GM12878 (cell line): ENCODE data around the gene CAVIN2. TPM values are rescaled to one million over a fixed set of nuclear protein-coding genes. Genes with fewer than 3 reads are reported as not detected.

Experiments used
- ATAC-seq: fragments of 200-7000 bp; cut with Tn5 transposase; 3 replicates; pipeline ENCODE4 v1.9.1; 2020; ENCODE audit warnings: mild to moderate bottlenecking, moderate library complexity
- BruUV-seq: library from RNA; stranded (reverse); fragments of 400-500 nt; replicated peaks from 2 replicates; lab custom pipeline; 2021; lab: Mats Ljungman, UMichigan
- CTCF ChIA-PET: fragments of 300-600 bp; sonication (Branson Sonifier 250); formaldehyde crosslinking; extraction: SDS; loops from one replicate; lab custom pipeline; 2021; ENCODE audit warnings: inconsistent platforms; lab: Yijun Ruan, JAX
- POLR2A ChIA-PET: fragments of 350-600 bp; formaldehyde crosslinking; extraction: SDS; loops from one replicate; lab custom pipeline; 2021; ENCODE audit warnings: inconsistent platforms; lab: Charles Lee
- RAD21 ChIA-PET: fragments of 300-600 bp; sonication (Branson Sonifier 250); formaldehyde crosslinking; loops from one replicate; lab custom pipeline; 2023; ENCODE audit warnings: antibody characterized with exemption; ENCODE audit not compliant: unreplicated experiment; lab: Charles Lee
- SMC1A ChIA-PET: fragments of 300-600 bp; sonication (Branson Sonifier 250); formaldehyde crosslinking; loops from one replicate; lab custom pipeline; 2023; ENCODE audit not compliant: unreplicated experiment, uncharacterized antibody; lab: Charles Lee
- DNase-seq: peaks from one replicate; pipeline ENCODE4 v3.0.0-alpha.2; 2011; ENCODE audit warnings: low read depth, low spot score
- FAIRE-seq: peaks from 3 replicates; lab custom pipeline; 2011; peaks lifted over from hg19 to GRCh38; lab: Jason Lieb, UNC
- H2AFZ ChIP-seq: 2 replicates; pipeline ENCODE4 v1.6.0; 2011; ENCODE audit warnings: low read depth, low read length, control low read depth; ENCODE audit not compliant: control insufficient read depth
- H3K27ac ChIP-seq: 2 replicates; pipeline ENCODE4 v1.5.1; 2011; ENCODE audit warnings: control low read depth; ENCODE audit not compliant: control insufficient read depth, insufficient read depth
- H3K27me3 ChIP-seq, 2 experiments: replicated peaks in 1 of 2; 2 replicates each; pipeline versions ENCODE4 v1.6.0 to v1.6.1; 2011; ENCODE audit warnings: low read length in 1 of 2; ENCODE audit not compliant: control insufficient read depth in 2 of 2, insufficient read depth in 2 of 2
- H3K36me3 ChIP-seq, 2 experiments: 2 replicates each; pipeline ENCODE4 v1.5.1; 2011; ENCODE audit warnings: low read length in 1 of 2; ENCODE audit not compliant: control insufficient read depth in 2 of 2, insufficient read depth in 2 of 2
- H3K4me1 ChIP-seq: 2 replicates; pipeline ENCODE4 v1.6.1; 2011; ENCODE audit warnings: mild to moderate bottlenecking, low read length, moderate library complexity, mixed read lengths; ENCODE audit not compliant: control insufficient read depth, insufficient read depth
- H3K4me2 ChIP-seq: 2 replicates; pipeline ENCODE4 v1.6.0; 2011; ENCODE audit warnings: control low read depth; ENCODE audit not compliant: control insufficient read depth, insufficient read depth
- H3K4me3 ChIP-seq: fragments of 200-600 bp; sonication (generic); 2 replicates; pipeline ENCODE4 v1.5.1; 2016
- H3K79me2 ChIP-seq: 2 replicates; pipeline ENCODE4 v1.6.0; 2011; ENCODE audit warnings: low read length; ENCODE audit not compliant: control insufficient read depth, insufficient read depth
- H3K9ac ChIP-seq: 2 replicates; pipeline ENCODE4 v1.8.0; 2011; ENCODE audit warnings: low read length, control low read depth, mixed read lengths; ENCODE audit not compliant: control insufficient read depth, insufficient read depth
- H3K9me3 ChIP-seq: replicated peaks from 3 replicates; pipeline ENCODE4 v1.5.1; 2011; ENCODE audit warnings: mild to moderate bottlenecking, low read length; ENCODE audit not compliant: control insufficient read depth, insufficient read depth
- H4K20me1 ChIP-seq: 2 replicates; pipeline ENCODE4 v1.6.0; 2011; ENCODE audit not compliant: control insufficient read depth, insufficient read depth
- ATF7 ChIP-seq: fragments of 450-650 bp; IDR thresholded peaks from 2 replicates; pipeline ENCODE4 v1.6.1; 2016; ENCODE audit warnings: low read depth, mild to moderate bottlenecking
- CBX3 ChIP-seq: fragments of 200-600 bp; sonication (generic); IDR thresholded peaks from 2 replicates; pipeline ENCODE4 v1.6.1; 2016; ENCODE audit warnings: low read depth, borderline replicate concordance
- CBX5 ChIP-seq: sonication (generic); IDR thresholded peaks from 2 replicates; pipeline ENCODE4 v1.6.1; 2016; ENCODE audit warnings: low read depth, moderate library complexity, mild to moderate bottlenecking, inconsistent platforms
- CHD1 ChIP-seq: IDR thresholded peaks from 2 replicates; pipeline ENCODE4 v1.6.1; 2012; ENCODE audit warnings: low read depth, low read length, improper control_type of control experiment
- DPF2 ChIP-seq: fragments of 450-650 bp; IDR thresholded peaks from 2 replicates; pipeline ENCODE4 v1.6.1; 2017; ENCODE audit warnings: mild to moderate bottlenecking
- FOXM1 ChIP-seq: IDR thresholded peaks from 2 replicates; pipeline ENCODE4 v1.6.1; 2012; ENCODE audit warnings: low read depth, mild to moderate bottlenecking, inconsistent platforms, low read length, moderate library complexity
- IRF5 ChIP-seq: fragments of 450-650 bp; IDR thresholded peaks from 2 replicates; pipeline ENCODE4 v1.6.1; 2017; ENCODE audit warnings: borderline replicate concordance
- NFXL1 ChIP-seq: fragments of 450-650 bp; IDR thresholded peaks from 2 replicates; pipeline ENCODE4 v1.6.1; 2017; ENCODE audit warnings: antibody characterized with exemption, mild to moderate bottlenecking, borderline replicate concordance
- NR2C2 ChIP-seq: IDR thresholded peaks from 2 replicates; pipeline ENCODE4 v1.6.1; 2011; ENCODE audit warnings: borderline replicate concordance, low read depth; ENCODE audit not compliant: control insufficient read depth, insufficient read length
- PKNOX1 ChIP-seq: fragments of 450-650 bp; IDR thresholded peaks from 2 replicates; pipeline ENCODE4 v1.6.1; 2016; ENCODE audit warnings: mild to moderate bottlenecking
- POLR2AphosphoS2 ChIP-seq: IDR thresholded peaks from 2 replicates; pipeline ENCODE4 v1.6.1; 2011; ENCODE audit warnings: low read depth, mild to moderate bottlenecking, low read length, improper control_type of control experiment, moderate library complexity
- SMC3 ChIP-seq: IDR thresholded peaks from 2 replicates; pipeline ENCODE4 v1.6.1; 2011; ENCODE audit warnings: low read length, improper control_type of control experiment, borderline replicate concordance
- SREBF1 ChIP-seq: IDR thresholded peaks from 2 replicates; pipeline ENCODE4 v1.6.1; 2012; ENCODE audit warnings: mild to moderate bottlenecking, low read length
- SRF ChIP-seq, 2 experiments: IDR thresholded peaks; 2 replicates each; pipeline ENCODE4 v1.6.1; 2011; ENCODE audit warnings: low read depth in 2 of 2, low read length in 2 of 2, mild to moderate bottlenecking in 1 of 2, moderate library complexity in 1 of 2
- TAF1 ChIP-seq: IDR thresholded peaks from 2 replicates; pipeline ENCODE4 v1.6.1; 2011; ENCODE audit warnings: mild to moderate bottlenecking, low read depth, low read length, borderline replicate concordance
- TARDBP ChIP-seq: IDR thresholded peaks from 2 replicates; pipeline ENCODE4 v1.6.1; 2016; ENCODE audit warnings: borderline replicate concordance
- USF1 ChIP-seq: IDR thresholded peaks from 2 replicates; pipeline ENCODE4 v1.6.1; 2011; ENCODE audit warnings: borderline replicate concordance, low read depth, mild to moderate bottlenecking, moderate library complexity, mixed read lengths, low read length; ENCODE audit not compliant: insufficient read depth; ENCODE audit errors: extremely low read length
- YBX1 ChIP-seq: fragments of 450-650 bp; IDR thresholded peaks from 2 replicates; pipeline ENCODE4 v1.6.1; 2016; ENCODE audit warnings: antibody characterized with exemption
- ZBTB11 ChIP-seq: fragments of 450-650 bp; formaldehyde crosslinking; IDR thresholded peaks from 2 replicates; pipeline ENCODE4 v1.5.0; 2022; ENCODE audit warnings: mild to moderate bottlenecking, missing genetic modification characterization
- ZNF384 ChIP-seq: IDR thresholded peaks from 2 replicates; pipeline ENCODE4 v1.6.1; 2012; ENCODE audit warnings: low read depth, mild to moderate bottlenecking, low read length, improper control_type of control experiment, borderline replicate concordance
- WGBS: methylation state at CpG from one replicate; pipeline ENCODE4 v1.1.6; 2016; ENCODE audit warnings: low lambda C conversion rate; ENCODE audit not compliant: insufficient replicate concordance, insufficient coverage; ENCODE audit errors: missing lambda C conversion rate; 5-methylcytosine and 5-hydroxymethylcytosine counted together
- in situ Hi-C: fragments of 300-500 bp; cut with MboI; formaldehyde crosslinking; loops from 9 replicates; pipeline ENCODE4 v1.14.3; 2018; ENCODE audit warnings: mixed read lengths
- intact Hi-C: fragments of 100-400 bp; cut with micrococcal nuclease; formaldehyde crosslinking; loops from one replicate; pipeline ENCODE4 v1.14.2; 2022; ENCODE audit not compliant: unreplicated experiment
- polyA plus RNA-seq, 11 experiments: library from polyadenylated mRNA; depleted of rRNA in 4 of 11; unstranded in 6 of 11; stranded (reverse) in 5 of 11; fragments of >200 nt; fragmentation: Nextera tagmentation in 4 of 11; fragmentation: Illumina TruSeq in 1 of 11; extraction: Ambion mirVana in 4 of 11; extraction: Trizol in 1 of 11; gene quantifications; 1 replicate in 1 of 11; 2 replicates in 10 of 11; pipeline versions ENCODE4 v1.2.1 to v1.2.3, GENCODE V29; 2011 to 2016; ENCODE audit warnings: inconsistent platforms in 2 of 11, missing spikeins in 2 of 11, low read depth in 1 of 11
- total RNA-seq, 4 experiments: library from RNA; depleted of rRNA in 3 of 4; stranded (reverse); fragments of >200 nt in 3 of 4; fragmentation: Illumina TruSeq in 1 of 4; extraction: Trizol in 1 of 4; gene quantifications; 2 replicates each; pipeline versions ENCODE4 v1.2.1 to v1.2.3, GENCODE V29; 2013 to 2021

The CAVIN2 gene
- total and polyA plus RNA-seq, 10 of the 15 experiments (the other 5 are each of a cell fraction or from before 2014, with no cell fraction given), result not detected

- WGBS, result 79% methylated on average over 1 of the region's 1 CpG
- no peak for TF ChIP-seq NFXL1
- no peak for TF ChIP-seq ZBTB11
- TF ChIP-seq TAF1, result no peak
- no peak for TF ChIP-seq USF1
- TF ChIP-seq TARDBP, result no peak
- no peak for TF ChIP-seq POLR2AphosphoS2
- TF ChIP-seq IRF5, result no peak
- TF ChIP-seq YBX1, result no peak
- no peak for TF ChIP-seq ZNF384
- TF ChIP-seq DPF2, result no peak
- TF ChIP-seq CHD1, result no peak
- TF ChIP-seq PKNOX1, result no peak
- TF ChIP-seq CBX3, result no peak
- TF ChIP-seq SMC3, result no peak
- no peak for TF ChIP-seq CBX5
- no peak for TF ChIP-seq SREBF1
- TF ChIP-seq FOXM1, result no peak
- TF ChIP-seq NR2C2, result no peak
- TF ChIP-seq ATF7, result no peak
- TF ChIP-seq SRF (IDR thresholded peaks at IDR 0.05; ENCODE audit: low read depth in 2 of 2, low read length in 2 of 2), result no peak
- ChIA-PET RAD21 (no interaction called here), CTCF (interaction anchor here (1.0 to 1.6 kb wide), 2 partner anchors 12 to 303 kb away, joined by 4 to 6 read pairs; no protein-coding TSS in a partner anchor), POLR2A (no interaction called here), SMC1A (interaction anchor here (1.1 to 1.7 kb wide), 3 partner anchors 11 to 303 kb away, joined by 3 to 8 read pairs (median 5); no protein-coding TSS in a partner anchor)
- intact Hi-C loops (no loop called here), in situ Hi-C loops (no loop called here)
- Histone ChIP-seq H3K4me1 (no peaks in the 10 kb centered on the region), H3K27ac (no peak overlapping the region), H3K79me2 (no peaks in the 10 kb centered on the region), H2AFZ (no peak overlapping the region), H3K9me3 (no peaks in the 10 kb centered on the region), H3K27me3 (peaks cover 0 to 2% of the 10 kb centered on the region in 2 experiments; a peak in 1 of 4 replicates), H3K4me2 (no peak overlapping the region), H3K36me3 (no peaks in the 10 kb centered on the region), H3K9ac (no peak overlapping the region), H4K20me1 (no peaks in the 10 kb centered on the region), H3K4me3 (no peak overlapping the region)
- DNase-seq (no peak), FAIRE-seq (no peak), ATAC-seq (no peak)
- no TSS peak for BruUV-seq
Observed at GRCh38 chr2:191859681-191860080, 12.8 kb upstream of the CAVIN2 start.
